Glomerular visceral epithelial cell (primary cell): ENCODE measurements around the gene SMPD2.
A peak's percentile ranks its signal among the peaks of the same experiment; 100 is the strongest.

Experiments used
- DNase-seq: peaks from one replicate; pipeline ENCODE4 v3.0.0-alpha.2; 2016; ENCODE audit errors: extremely low spot score

SMPD2 gene

DNA sequence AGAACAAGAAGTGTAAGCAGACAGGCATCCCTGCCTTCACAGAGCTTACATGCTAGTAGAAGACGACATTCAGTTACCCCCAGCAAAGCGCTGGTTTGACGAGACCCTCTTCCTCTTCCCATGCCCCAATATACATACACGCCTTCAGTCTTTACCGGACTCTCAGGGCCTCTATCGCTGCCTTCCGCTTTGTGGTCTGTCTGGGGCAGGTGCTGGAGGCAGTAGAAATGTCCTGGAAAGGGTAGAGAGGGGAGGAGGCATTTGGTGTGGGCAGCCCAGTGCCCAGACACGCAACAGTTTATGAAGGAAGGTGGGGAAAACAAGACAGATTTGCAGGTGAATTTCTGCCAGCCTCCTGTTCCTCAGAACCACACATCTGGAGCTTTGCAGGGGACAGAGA, 6.0 kb downstream of the SMPD2 start:
- no peak for DNase-seq

DNA sequence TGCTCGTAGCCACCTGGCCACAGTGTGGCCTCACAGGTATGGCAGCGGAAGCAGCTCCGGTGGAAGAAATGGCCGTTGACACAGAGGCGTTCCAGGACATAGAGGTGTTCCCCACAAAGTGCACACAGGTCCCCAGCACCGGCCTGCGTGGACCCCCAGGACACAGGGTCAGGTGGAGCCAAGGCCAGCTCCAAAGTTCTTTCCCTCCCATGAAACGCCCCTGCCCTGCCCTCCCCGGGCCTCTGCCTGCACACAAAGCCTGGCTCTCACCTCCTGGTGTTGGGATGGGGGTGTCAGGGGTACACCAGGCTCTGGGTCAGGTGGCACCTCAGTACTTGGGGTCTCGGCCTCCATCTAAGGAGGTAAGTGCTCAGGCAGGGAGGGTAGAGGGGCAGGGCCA, 6.6 kb downstream of the SMPD2 start:
- no peak for DNase-seq

DNA sequence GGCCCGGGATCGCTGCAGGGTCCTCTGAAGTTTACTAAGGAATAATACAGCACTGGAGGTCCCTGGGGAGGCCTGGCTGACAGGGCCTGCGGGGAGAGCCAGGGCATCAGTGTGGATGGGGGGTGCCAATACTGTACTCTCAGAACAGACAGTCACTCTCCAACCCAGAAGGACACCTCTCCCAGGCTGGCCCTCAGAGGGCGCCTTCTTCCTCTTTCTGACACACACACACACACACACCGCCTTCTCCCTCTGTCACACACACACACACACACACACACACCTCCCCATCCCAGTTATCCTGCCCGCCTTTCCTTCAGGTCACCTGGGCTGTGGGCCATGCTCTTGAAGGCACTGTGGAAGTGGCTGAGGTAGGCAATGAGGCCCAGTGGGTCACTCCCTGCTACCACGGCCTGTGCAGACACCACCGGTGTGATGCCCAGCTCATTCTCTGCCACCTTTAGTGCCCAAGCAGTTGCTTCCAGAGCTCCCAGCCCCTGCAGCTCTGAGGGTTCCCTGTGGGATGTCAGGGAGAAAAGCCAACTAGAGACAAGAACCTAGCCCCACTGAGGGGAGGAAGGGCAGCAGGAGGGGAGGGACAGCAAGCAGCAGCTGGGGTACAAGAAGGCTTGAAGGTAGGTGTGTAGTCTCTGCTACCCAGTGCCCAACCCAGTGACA, 7.5 kb downstream of the SMPD2 start:
- no peak for DNase-seq

- DNase-seq: no peak
Observed at GRCh38 chr6:109448615-109449014, 8.1 kb downstream of the SMPD2 start.

GRCh38 chr6:109449064-109449794, 8.7 kb downstream of the SMPD2 start:
- no peak for DNase-seq

DNA sequence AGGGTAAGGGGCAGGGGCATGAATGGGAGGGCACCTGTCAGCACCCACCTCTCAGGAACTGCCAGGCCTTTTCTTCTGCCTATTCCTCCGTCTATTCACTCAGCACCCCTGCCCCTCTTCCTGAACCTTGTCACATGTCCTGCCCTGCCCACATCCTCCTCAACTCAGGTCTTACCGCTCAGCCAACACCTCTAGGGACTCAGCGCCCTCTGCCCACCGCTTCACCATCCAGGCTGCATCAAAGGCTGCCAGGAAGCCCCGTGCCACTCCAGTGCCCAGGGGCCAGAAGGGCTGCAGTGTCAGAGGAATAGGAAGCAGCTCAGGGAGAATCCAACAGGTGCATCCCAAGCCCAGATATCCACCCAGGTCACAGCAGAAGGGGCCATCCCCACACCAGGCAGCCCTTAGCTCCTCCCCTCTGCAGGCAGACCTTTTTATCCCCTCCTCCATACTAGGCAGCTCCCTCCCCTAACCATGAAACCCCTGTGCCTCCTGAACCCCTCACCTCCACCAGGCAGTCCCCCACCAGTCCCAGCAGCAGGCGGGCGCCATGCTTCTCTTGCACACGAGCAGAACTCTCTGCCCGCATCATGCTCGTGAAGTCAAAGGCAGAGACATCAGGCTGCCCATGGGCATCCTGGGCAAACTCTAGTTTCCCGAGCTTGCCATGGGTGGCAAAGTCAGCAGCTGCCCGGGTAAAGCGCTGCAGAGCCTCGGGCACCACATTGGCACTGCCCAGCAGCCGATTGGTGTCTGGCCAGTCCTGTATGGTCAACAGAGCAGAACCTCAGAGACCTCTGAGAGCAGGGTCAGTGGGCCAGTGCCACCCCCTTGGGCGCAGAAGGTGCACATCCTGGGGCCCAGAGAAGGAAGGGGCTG, 9.5 kb downstream of the SMPD2 start:
- DNase-seq: no peak

- DNase-seq: no peak
Observed at GRCh38 chr6:109450801-109451200, 10.3 kb downstream of the SMPD2 start.

DNA sequence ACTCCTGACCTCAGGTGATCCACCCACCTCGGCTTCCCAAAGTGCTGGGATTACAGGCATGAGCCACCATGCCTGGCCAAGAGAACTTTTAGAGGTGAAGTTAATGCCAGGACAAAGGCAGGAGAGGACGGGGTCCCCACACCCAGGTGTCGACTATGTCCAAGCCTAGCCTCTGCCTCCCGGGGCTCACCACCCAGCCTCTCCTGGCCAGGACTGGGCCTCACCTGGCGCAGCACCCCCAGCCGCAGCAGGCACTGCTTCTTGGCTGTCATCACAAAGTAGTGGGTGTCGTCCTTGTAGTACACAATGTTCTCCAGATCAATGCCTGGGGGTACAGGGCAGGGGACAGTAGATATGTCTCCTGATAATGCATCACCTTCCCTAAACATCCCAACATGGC, 10.9 kb downstream of the SMPD2 start:
- no peak for DNase-seq

GRCh38 chr6:109452181-109452580, 11.7 kb downstream of the SMPD2 start:
- DNase-seq: no peak

DNA sequence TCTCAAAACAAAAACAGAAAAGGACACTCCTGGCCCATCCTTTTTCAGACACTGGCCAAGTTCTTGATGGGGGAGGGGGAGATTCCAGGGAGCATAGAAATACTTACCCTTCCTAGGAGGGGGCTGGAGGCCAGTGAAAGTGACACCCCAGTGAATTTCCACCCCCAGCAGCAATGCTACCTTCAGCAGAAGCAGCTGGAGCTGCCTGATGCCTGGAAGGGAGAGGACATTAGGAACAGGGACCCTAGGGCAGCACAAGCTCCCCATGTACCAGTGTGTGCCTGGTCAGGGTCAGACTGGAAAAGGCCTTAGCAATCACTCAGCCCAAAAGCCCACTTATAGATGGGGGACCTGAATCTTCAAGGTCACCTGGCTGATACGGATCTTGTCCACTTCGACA, 12.6 kb downstream of the SMPD2 start:
- no peak for DNase-seq

DNA sequence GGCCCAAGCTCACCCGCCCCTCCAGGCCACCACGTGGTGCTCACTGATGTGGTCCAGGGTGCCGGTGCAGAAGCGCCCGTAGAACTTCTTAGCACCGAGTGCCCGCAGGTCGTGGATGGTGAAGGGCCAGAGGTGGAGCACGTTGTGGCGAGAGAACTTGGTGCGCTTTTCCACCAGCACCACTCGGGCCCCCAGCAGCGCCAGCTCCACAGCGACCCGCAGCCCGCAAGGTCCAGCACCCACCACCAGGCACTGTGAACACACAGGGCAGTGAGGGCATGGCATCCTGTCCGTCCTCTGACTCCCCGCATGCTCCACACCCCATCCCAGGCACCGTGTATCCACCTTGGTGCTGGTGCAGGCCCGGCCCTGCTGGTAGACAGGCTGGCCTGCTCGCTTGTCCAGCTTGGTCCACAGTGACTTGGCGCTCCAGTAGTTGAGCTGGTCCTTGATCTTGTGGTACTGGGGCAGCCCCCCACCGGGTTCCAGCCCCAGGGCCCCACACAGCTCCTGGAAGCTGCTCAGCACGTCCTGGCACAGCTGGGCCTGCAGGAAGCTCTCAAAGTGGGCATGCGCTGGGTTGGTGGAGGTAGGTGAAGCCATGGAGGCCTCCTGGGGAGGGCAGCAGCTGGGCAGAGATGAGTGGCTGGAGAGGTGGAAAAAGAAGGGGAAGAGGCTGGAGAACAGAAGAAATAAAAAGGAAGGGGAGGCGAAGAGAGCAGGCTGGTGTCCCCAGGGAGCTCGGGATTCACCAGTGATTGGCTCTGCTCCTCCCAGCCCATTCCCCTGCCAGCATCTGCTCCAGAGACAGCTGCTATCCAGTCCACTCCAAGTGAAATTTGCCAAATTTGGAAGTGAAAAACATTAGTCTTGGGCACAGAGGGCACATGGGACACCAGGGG, 13.3 kb downstream of the SMPD2 start:
- no peak for DNase-seq

DNA sequence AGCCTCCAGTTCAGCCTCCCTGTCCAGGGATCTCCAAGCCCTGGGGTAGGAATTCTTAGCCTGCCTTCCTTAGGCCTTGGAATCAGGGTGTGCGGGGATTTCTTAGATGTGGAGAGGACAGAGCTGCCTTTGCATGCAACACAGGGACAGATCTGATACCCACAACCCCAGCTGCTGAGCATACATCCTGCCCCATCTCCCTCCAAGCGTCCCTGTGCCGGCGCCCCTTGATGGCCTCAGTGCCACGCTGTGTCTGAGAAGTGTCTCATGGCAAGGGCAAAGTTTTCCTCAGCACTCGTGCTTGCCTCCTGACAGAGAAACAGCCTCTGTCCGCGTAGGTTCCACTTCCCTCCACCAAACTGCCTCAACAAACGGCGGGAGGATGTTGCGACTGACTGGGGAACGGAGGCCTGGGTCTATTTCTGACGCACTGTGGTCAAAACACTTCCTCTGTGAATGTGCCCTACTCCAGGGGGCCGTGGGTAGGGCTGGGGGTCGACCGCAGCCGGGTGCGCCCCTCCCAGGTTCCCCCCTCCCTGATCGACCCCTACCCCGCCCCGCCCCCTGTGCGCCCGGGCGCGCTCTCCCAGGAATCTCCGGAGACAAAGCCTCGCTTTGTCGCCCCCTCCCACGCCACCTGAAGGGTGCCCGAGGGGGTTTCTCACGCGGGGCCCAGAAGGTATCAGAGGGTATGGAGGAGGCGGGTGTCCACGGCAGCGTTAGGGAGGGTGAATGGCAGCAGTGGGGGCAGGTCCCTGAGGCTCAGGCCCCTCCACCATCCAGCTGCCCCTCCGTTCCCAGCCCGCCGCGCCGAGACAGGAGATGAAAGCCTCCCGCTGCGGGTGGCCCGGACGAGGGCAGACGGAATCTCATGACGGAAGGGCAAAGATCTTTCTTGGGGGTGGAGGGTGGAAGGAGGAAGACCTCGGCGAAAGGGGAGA, 14.2 kb downstream of the SMPD2 start:
- DNase-seq: no peak

- peak; percentile 71 for DNase-seq
Observed at GRCh38 chr6:109455437-109456110, 15.1 kb downstream of the SMPD2 start, which contains the start of gene MICAL1. Gene MICAL1 (minus strand): TSS chr6:109455772. CDS start chr6:109454196, 1,576 bp downstream.

GRCh38 chr6:109456111-109456583, 15.6 kb downstream of the SMPD2 start:
- DNase-seq: no peak

DNA sequence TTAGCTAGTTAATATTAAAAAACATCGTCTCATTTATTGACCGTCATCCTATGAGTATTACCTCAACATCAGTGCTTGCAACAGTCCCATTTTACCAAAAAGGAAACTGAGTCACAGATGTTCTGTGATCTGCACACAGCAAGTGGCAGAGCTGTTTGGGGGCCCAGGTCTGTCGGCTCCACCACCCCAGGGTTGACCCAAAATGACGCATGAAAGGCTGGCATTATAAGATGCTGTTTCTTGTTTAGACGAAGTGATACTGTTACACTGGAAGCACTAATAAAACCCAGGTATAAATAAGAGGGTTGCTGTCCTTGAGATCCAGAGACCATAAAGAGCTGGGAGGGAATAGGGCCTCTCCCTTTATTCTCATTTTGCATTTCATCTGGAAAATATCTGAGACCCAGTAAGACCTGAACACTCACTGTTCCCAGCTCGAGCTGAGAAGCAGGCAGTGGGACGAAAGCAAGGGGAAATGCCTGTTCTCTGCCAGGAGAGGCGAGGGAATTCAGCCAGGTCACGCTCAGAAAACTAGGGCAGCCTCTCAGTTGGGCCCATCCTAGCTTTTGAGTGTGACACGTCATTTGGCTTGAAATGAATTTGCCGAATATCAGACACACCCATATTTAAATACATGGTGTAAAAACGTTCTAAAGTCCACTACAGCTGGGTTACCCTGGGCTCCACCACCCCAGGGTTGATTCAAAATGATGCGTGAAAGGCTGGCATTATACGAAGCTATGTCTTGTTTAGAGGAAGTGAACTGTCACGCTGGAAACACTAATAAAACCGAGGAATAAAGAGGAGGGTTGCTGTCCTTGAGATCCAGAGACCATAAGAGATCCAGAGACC, 16.4 kb downstream of the SMPD2 start:
- DNase-seq: no peak

GRCh38 chr6:109457562-109457996, 17.1 kb downstream of the SMPD2 start:
- no peak for DNase-seq

GRCh38 chr6:109458774-109459531, 18.4 kb downstream of the SMPD2 start:
- DNase-seq: no peak
